ENCODE results near the gene SAPCD1.

The SAPCD1 gene

DNA sequence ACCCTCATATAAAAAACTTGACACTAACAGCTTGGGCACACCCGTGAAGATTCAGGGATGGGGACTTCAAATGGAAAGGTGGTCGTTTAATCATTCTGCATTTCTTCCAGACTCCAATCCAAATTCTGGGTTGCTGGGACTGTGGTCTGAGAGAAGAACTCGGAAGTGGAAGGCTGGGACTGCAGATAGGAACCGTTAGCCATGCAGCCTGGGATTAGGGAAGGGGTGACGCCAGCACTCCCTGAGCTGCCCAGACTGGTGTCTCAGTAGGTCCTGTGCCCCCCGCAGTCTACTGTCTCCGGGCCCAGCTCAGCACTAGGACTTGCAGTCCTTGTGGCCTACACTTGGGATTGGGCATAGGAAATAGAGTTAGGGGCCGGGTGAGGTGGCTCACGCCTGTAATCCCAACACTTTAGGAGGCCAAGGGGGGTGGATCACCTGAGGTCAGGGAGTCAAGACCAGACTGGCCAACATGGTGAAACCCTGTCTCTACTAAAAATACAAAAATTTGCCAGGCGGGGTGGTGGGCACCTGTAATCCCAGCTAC is 25.6 kb upstream of the SAPCD1 start:
- peaks cover 70% of the 10 kb centered on the region for H3K4me1 Mint-ChIP-seq
- ATAC-seq (no peak), DNase-seq (peak; percentile 16)
- H3K4me3 Mint-ChIP-seq = peak overlapping the region; percentile 97
- H3K36me3 Mint-ChIP-seq (ENCODE audit: low read depth) = peaks cover 48% of the 10 kb centered on the region
- H3K27ac Mint-ChIP-seq = peak overlapping the region; percentile 83
- no peaks in the 10 kb centered on the region for H3K9me3 Mint-ChIP-seq
- H3K27me3 Mint-ChIP-seq = peaks cover 3% of the 10 kb centered on the region

DNA sequence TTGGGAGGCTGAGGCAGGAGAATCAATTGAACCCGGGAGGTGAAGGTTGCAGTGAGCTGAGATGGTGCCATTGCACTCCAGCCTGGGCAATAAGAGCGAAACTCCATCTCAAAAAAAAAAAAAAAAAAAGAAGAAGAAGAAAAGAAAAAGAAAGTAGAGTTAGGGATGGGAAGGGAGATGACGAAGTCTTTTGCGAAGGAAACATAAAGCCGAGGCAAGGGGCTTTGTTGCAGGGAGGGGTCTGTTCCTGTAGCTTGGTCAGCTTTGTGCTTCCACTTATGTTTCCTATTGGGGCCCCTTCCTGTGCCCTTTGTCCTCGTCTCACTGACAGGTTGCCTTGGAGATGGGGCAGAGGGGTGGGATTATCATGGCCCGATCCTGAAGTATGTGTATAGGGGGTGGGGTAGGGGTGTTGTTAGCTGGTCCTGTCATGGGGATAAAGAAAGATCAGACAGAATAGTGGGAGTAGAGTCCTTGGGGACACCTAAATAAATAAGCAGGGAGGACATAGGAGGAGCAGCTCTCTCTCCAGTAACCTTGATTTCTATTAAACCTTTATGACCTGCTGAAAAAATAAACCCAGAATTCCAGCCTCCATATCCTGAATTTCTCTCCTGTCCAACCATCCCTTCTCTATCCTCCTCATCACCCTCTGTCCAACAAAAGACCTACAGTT is 25.0 kb upstream of the SAPCD1 start:
- Mint-ChIP-seq H3K9me3 (no peaks in the 10 kb centered on the region), H3K27ac (peak overlapping the region; percentile 83), H3K27me3 (peaks cover 3% of the 10 kb centered on the region), H3K4me3 (peak overlapping the region; percentile 97), H3K4me1 (peaks cover 68% of the 10 kb centered on the region), H3K36me3 (ENCODE audit: low read depth) (peaks cover 45% of the 10 kb centered on the region)
- DNase-seq (peak; percentile 23), ATAC-seq (no peak)

DNA sequence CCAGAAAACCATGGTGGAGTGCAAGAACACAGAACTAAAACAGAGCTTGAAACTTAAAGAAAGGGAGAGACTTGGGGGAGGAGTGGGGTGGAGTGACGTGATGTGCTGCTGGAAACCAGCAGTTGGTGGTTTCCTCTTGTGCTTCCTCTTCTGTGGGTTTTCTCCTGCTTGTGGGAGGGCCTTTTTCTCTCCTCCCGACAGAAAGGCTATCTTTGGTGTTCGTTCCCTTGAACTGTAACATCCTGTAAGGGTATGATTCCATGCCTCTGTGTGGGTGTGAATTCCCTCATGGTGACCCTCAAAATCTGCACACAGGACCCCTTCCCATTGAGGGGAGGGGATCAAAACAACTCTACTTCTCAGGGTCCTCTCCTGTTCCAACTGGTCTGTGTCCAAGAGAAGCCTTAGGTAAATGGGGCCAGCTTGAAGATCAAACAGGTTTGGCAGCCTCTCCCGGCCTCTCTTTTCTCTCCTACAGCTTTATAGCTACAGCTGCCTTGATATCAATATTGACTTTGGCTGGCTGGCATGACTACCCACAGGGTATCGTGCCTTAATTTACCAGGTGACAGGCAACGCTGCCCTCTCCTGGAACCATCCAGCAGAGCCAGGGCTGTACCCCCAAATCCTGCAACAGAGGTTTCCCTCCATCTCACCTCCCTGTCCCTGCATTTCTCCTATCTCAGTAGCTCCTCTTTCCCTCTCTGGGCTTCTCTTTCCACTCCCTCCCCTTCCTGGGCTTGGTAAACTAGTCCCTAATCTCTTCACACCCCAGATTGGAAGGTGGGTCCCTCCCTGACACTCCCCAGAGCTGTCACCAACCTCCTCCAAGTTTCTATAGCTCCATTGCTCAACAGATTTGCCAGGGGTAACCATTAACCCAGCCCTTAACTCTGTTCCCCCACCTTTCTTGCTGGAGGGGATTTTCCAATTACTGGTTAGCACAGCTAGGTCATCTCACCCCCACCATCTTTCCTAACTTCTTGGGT is 24.2 kb upstream of the SAPCD1 start:
- peaks cover 65% of the 10 kb centered on the region for H3K4me1 Mint-ChIP-seq
- H3K4me3 Mint-ChIP-seq = peak overlapping the region; percentile 97
- peaks cover 3% of the 10 kb centered on the region for H3K27me3 Mint-ChIP-seq
- peak overlapping the region; percentile 83 for H3K27ac Mint-ChIP-seq
- H3K9me3 Mint-ChIP-seq = no peaks in the 10 kb centered on the region
- DNase-seq = peak; percentile 68
- H3K36me3 Mint-ChIP-seq (ENCODE audit: low read depth) = peaks cover 49% of the 10 kb centered on the region
- ATAC-seq = no peak

DNA sequence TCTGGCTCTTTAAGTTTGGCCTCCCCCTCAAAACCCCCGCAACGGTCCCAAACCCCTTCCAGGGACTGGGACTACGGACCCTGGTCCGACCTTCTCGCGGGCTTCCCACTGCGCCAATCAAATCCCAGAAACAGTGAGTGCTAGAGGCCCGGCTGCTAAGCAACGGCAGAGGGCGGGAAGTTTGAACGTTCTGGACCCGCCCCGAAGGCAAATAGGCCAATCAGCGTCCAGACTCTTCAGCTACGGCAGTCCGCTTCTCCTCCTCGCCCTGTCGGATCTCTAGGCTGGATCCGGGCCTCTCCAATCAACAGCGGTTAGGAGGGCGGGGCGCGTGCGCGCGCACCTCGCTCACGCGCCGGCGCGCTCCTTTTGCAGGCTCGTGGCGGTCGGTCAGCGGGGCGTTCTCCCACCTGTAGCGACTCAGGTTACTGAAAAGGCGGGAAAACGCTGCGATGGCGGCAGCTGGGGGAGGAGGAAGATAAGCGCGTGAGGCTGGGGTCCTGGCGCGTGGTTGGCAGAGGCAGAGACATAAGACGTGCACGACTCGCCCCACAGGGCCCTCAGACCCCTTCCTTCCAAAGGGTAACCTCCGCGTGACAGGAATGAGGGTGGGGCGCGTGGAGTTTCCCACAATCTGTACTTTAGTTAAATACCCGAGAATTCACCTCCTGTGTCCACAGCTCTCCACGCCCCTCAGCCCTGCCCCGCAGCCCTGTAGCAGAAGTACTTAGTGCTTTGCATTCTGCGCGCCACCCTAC is 22.6 kb upstream of the SAPCD1 start, which contains the start of gene MSH5:
Gene MSH5 (plus strand): TSS at position 367 of the 758 bp plus-strand sequence. CDS start 462 bp downstream, outside the sequence.
- H3K36me3 Mint-ChIP-seq (ENCODE audit: low read depth) = peaks cover 46% of the 10 kb centered on the region
- H3K9me3 Mint-ChIP-seq = no peaks in the 10 kb centered on the region
- DNase-seq = peak; percentile 97
- H3K27ac Mint-ChIP-seq = peak within 1 kb of the TSS; percentile 83
- peak within 1 kb of the TSS; percentile 97 for H3K4me3 Mint-ChIP-seq
- peaks cover 52% of the 10 kb centered on the region for H3K4me1 Mint-ChIP-seq
- peaks cover 3% of the 10 kb centered on the region for H3K27me3 Mint-ChIP-seq
- peak; percentile 89 for ATAC-seq

DNA sequence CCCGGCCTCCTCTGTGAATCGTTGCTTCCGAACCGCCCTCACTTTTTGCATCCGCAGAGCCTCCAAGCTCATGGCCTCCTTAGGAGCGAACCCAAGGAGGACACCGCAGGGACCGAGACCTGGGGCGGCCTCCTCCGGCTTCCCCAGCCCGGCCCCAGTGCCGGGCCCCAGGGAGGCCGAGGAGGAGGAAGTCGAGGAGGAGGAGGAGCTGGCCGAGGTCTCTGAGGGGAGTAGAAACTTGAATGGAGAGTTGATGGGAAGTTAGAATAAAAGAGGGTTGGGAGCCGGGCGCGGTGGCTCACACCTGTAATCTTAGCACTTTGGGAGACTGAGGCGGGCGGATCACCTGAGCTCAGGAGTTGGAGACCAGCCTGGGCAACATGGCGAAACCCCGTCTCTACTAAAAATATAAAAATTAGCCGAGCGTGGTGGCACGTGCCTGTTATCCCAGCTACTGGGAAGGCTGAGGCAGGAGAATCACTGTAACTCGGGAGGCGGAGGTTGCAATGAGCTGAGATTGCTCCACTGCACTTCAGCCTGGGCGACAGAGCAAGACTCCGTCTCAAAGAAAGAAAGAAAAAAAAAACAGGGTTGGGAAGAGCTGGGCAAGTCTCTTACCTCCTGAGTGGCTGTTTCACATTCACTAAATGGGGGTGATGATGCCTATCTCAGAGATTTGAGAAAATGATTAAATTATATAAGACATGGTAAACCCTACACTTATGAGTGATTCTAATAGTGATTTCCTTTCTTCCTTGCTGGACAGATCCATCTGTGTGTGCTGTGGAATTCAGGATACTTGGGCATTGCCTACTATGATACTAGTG is 21.8 kb upstream of the SAPCD1 start:
- Mint-ChIP-seq H3K36me3 (ENCODE audit: low read depth) (peaks cover 44% of the 10 kb centered on the region), H3K27me3 (peaks cover 3% of the 10 kb centered on the region), H3K4me3 (peak overlapping the region; percentile 97), H3K9me3 (no peaks in the 10 kb centered on the region), H3K4me1 (peaks cover 52% of the 10 kb centered on the region), H3K27ac (peak overlapping the region; percentile 83)
- ATAC-seq (no peak), DNase-seq (no peak)

DNA sequence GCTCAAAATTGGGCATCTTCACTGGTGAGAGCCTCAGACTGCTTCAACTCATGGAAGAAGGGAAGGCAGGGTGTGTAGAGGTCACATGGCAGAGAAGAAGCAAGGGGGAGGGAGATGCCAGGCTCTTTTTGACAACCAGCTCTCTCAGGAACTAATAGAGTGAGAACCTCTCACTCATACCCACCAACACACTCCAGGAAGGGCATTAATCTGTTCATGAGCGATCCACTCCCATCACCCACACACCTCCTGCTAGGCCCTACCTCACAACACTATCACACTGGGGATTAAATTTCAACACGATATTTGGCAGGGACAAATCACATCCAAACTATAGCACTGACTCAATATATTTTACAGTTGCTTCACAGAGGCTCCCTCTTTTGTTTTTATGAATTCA is 20.6 kb upstream of the SAPCD1 start:
- Mint-ChIP-seq H3K27me3 (peaks cover 3% of the 10 kb centered on the region), H3K9me3 (no peaks in the 10 kb centered on the region), H3K4me3 (peak overlapping the region; percentile 97), H3K4me1 (peaks cover 48% of the 10 kb centered on the region), H3K27ac (peak overlapping the region; percentile 83), H3K36me3 (ENCODE audit: low read depth) (peaks cover 48% of the 10 kb centered on the region)
- DNase-seq (no peak), ATAC-seq (no peak)

DNA sequence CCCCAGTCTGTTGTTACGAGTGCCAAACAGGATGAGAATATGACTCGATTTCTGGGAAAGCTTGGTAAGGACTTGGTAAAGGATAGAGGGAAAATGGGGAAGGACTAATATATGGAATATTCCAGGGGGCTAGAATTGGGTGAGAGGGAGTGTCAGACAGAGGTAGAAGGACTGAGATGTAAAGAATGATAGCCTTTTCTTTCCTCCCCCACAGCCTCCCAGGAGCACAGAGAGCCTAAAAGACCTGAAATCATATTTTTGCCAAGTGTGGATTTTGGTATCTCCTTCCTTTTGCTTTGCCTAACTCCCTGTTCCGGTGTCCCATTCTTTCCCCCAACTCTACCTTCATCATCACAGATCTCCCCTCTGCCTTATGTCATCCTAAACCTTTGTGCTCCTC is 19.6 kb upstream of the SAPCD1 start:
- peaks cover 37% of the 10 kb centered on the region for H3K4me1 Mint-ChIP-seq
- ATAC-seq (no peak), DNase-seq (no peak)
- no peaks in the 10 kb centered on the region for H3K9me3 Mint-ChIP-seq
- H3K36me3 Mint-ChIP-seq (ENCODE audit: low read depth) = peaks cover 56% of the 10 kb centered on the region
- H3K27ac Mint-ChIP-seq = no peak overlapping the region
- H3K4me3 Mint-ChIP-seq = no peak overlapping the region
- H3K27me3 Mint-ChIP-seq = peaks cover 3% of the 10 kb centered on the region

DNA sequence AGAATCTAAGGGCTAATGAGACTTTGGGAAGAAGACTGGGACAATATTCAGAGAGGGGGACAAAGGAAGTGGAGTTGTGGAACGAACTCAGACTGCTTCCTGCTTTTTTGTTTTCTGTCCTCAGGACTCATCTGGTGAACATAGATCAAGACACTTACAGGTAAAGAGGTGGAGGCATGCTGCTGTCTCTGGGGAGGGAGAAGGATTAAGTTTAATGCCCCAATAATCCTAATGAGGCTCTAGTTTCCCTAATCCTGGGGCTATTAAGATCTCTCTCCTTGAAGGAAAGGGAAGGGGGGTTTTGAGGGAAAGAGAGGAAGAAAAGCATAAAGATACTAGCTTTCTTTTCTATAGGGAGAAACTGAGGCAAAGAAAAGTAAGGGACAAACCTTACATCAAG is 18.0 kb upstream of the SAPCD1 start:
- no peak overlapping the region for H3K27ac Mint-ChIP-seq
- H3K27me3 Mint-ChIP-seq = peaks cover 3% of the 10 kb centered on the region
- no peaks in the 10 kb centered on the region for H3K9me3 Mint-ChIP-seq
- DNase-seq (no peak), ATAC-seq (no peak)
- H3K4me1 Mint-ChIP-seq = peaks cover 23% of the 10 kb centered on the region
- no peak overlapping the region for H3K4me3 Mint-ChIP-seq
- H3K36me3 Mint-ChIP-seq (ENCODE audit: low read depth) = peaks cover 62% of the 10 kb centered on the region

DNA sequence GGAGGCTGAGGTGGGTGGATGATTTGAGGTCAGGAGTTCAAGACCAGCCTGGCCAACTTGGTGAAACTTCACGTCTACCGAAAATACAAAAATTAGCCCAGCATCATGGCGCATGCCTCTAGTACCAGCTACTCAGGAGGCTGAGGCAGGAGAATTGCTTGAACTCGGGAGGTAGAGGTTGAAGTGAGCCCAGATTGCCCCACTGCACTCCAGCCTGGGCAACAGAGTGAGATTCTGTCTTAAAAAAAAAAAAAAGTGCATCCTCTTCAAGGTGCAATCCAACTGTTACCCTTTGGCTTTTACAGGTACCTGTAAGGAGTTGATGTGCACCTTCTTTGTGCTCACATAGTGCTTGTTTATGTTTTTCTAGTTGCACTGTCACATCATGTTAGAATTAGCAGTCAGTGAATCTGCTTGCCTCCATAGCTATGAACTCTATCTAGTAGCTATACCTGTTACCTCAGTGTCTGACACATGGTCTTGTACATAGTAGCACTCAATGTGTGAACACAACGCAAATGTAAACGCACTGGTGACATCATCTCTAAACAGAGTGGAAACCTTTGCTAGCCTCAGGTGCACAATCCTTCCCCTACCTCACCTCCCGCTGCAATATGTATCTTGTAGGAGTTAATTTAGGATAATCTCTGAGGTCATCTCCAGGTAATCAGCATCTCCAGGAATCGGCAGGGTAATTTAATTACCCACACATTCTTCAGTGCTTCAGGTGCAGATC is 13.0 kb upstream of the SAPCD1 start:
- Mint-ChIP-seq H3K27me3 (no peaks in the 10 kb centered on the region), H3K4me3 (no peak overlapping the region), H3K9me3 (no peaks in the 10 kb centered on the region), H3K36me3 (ENCODE audit: low read depth) (peaks cover 32% of the 10 kb centered on the region), H3K27ac (no peak overlapping the region), H3K4me1 (no peaks in the 10 kb centered on the region)
- ATAC-seq (no peak), DNase-seq (no peak)

DNA sequence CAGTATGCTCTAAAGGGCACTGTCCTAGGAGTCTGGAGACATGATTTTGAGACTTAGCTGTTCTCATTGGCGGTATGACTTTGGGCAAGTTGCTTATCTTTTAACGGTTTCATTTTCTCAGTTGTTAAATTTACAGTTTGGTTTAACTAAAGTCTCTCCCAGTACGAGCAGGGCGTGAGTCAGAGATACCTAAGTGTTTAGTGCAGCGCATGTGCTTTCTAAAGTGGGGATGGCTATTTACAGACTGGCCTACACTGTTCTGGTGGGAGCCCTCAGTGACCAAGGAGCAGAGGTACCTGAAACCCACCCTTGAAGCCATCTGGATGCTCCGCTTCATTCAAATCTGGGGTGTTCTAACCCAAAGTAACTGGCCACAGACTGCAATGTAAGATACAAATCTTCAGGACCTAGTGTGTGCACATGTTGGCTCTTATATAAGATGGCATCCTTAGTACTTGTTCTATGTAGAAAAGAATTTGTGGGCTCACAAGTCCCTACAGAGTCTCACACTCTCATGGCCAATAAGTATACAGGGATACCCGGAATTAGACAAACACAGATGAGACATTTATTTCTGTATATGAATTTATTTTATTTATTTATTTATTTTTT is 11.9 kb upstream of the SAPCD1 start:
- Mint-ChIP-seq H3K36me3 (ENCODE audit: low read depth) (peaks cover 28% of the 10 kb centered on the region), H3K27ac (no peak overlapping the region), H3K4me1 (no peaks in the 10 kb centered on the region), H3K27me3 (no peaks in the 10 kb centered on the region), H3K4me3 (no peak overlapping the region), H3K9me3 (no peaks in the 10 kb centered on the region)
- no peak for ATAC-seq
- DNase-seq = no peak

DNA sequence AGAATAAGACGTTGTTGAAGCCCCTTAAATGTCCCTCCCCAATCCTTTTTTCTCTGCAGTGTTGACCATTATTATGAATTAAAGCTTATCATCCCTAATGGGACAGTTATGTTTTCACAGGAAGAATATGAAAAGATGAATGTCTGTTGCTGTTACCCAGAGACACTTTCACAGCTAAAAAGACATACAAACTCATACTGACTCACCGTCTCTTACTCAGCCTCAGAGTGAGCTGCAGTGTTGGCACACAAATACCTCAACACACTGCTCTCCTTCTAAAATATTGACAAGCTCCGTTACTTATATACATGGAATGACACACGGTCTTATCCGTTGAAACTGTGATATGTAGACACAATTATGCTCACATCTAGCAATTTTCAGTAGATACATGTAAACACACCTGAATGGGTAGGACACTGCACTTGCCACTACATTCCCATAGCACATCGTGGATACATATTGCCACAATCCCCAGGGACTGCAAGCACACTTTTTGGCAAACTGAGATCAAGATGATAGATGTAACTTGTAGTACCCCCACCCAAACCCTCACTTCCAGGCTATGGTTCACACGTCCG is 9.6 kb upstream of the SAPCD1 start:
- H3K4me1 Mint-ChIP-seq = no peaks in the 10 kb centered on the region
- no peak overlapping the region for H3K27ac Mint-ChIP-seq
- no peaks in the 10 kb centered on the region for H3K27me3 Mint-ChIP-seq
- H3K4me3 Mint-ChIP-seq = no peak overlapping the region
- H3K9me3 Mint-ChIP-seq = no peaks in the 10 kb centered on the region
- no peak for ATAC-seq
- DNase-seq = no peak
- H3K36me3 Mint-ChIP-seq (ENCODE audit: low read depth) = peaks cover 17% of the 10 kb centered on the region

DNA sequence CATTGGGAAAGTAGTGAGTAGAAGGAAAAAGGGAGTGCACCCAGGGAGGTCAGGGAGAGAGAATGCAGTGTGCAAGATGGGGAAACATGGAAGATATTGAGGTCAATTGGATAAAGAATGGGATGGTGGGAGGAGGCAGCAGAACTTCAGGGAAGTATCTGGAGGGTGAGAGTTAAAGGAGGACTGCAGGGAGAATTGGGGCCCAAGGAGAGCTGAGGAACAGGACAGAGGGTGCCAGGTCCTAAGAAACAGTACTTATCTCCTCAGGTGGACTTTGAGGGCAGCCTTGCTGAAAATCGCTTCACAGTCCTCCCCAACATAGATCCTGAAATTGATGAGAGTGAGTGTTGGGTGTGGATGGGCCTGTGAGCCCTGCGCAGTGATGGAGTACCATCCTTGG is 4.2 kb upstream of the SAPCD1 start:
- ATAC-seq = no peak

More for the DNA sequence above, 4.2 kb upstream of the SAPCD1 start:
- Mint-ChIP-seq H3K36me3 (ENCODE audit: low read depth) (peaks cover 44% of the 10 kb centered on the region), H3K27ac (no peak overlapping the region), H3K4me1 (no peaks in the 10 kb centered on the region), H3K9me3 (no peaks in the 10 kb centered on the region), H3K4me3 (no peak overlapping the region), H3K27me3 (no peaks in the 10 kb centered on the region)
- no peak for DNase-seq

Data from activated naive CD8-positive, alpha-beta T cell treated with anti-CD3 and anti-CD28 coated beads, Interleukin-2, amount 50 U/mL, for 24 hours (primary cell).